GM18951 (cell line): Measurements from ENCODE around the gene FLT1.

Experiments
- POLR2A ChIP-seq: IDR thresholded peaks from 4 replicates; pipeline ENCODE4 v1.6.1; 2011; ENCODE audit warnings: mild to moderate bottlenecking; ENCODE audit not compliant: insufficient read length, insufficient read depth; ENCODE audit errors: extremely low read depth
- in situ Hi-C: fragments of 300-500 bp; cut with MboI; formaldehyde crosslinking; loops from one replicate; pipeline ENCODE4 v1.12.0; 2022; ENCODE audit warnings: low sequenced_read_pairs, mixed read lengths, inconsistent platforms; ENCODE audit not compliant: unreplicated experiment

FLT1 gene

GRCh38 chr13:28283600-28283999 is 211.3 kb downstream of the FLT1 start:
- in situ Hi-C loops = no loop called here
- no peak for TF ChIP-seq POLR2A

GRCh38 chr13:28282451-28282850 is 212.5 kb downstream of the FLT1 start:
- no peak for TF ChIP-seq POLR2A
- in situ Hi-C loops = no loop called here

GRCh38 chr13:28273919-28274318 is 221.0 kb downstream of the FLT1 start:
- no peak for TF ChIP-seq POLR2A
- in situ Hi-C loops = no loop called here

- no peak for TF ChIP-seq POLR2A
- in situ Hi-C loops = no loop called here
Observed at GRCh38 chr13:28271056-28271840, 223.7 kb downstream of the FLT1 start.

- in situ Hi-C loops = no loop called here
- no peak for TF ChIP-seq POLR2A
Observed at GRCh38 chr13:28268800-28269223, 226.1 kb downstream of the FLT1 start.

GRCh38 chr13:28267497-28267896 is 227.4 kb downstream of the FLT1 start:
- in situ Hi-C loops = no loop called here
- TF ChIP-seq POLR2A = no peak

GRCh38 chr13:28258417-28258816 is 236.5 kb downstream of the FLT1 start:
- in situ Hi-C loops = no loop called here
- TF ChIP-seq POLR2A = no peak

- TF ChIP-seq POLR2A = no peak
- in situ Hi-C loops = no loop called here
Observed at GRCh38 chr13:28257305-28257704, 237.6 kb downstream of the FLT1 start.

GRCh38 chr13:28252547-28252946 is 242.4 kb downstream of the FLT1 start:
- in situ Hi-C loops = no loop called here
- no peak for TF ChIP-seq POLR2A

- in situ Hi-C loops = no loop called here
Observed at GRCh38 chr13:28251466-28251865, 243.5 kb downstream of the FLT1 start.

GRCh38 chr13:28250542-28250941 is 244.4 kb downstream of the FLT1 start:
- in situ Hi-C loops = no loop called here
- no peak for TF ChIP-seq POLR2A

More at GRCh38 chr13:28251466-28251865, 243.5 kb downstream of the FLT1 start:
- TF ChIP-seq POLR2A = no peak
